ENCODE results near the gene CYP27A1. TPM values are rescaled to one million over a fixed set of nuclear protein-coding genes. Genes with fewer than 3 reads are reported as not detected.

The CYP27A1 gene
- total and polyA plus RNA-seq, 2 of the 8 experiments (the other 6 are each of a cell fraction or from before 2014, with no cell fraction given), result 5.4 to 14.7 TPM

DNA sequence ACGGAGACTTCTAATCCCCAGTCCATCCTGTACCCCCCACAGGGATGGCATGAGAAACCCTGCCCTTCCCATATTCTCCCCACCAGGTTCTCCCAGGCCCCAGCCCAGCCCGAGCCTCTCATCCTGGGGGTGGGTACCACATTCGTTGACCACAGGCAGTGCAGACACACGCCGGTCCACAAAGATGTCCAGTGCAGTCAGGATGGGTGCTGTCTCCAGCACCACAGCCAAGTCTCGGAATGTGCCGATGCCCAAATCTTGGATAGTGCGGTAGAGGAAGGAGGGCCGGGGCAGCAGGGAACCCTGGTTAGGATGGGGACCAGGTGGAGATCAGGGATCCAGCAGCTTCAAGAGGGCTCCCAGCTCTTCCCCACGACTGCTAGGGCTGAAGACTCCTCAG is 44.8 kb downstream of the CYP27A1 start:
- Histone ChIP-seq H3K23me2 (ENCODE audit: low read depth, low read length) (peaks cover 2% of the 10 kb centered on the region; the same call in 1 of the 2 replicates), H3K4ac (replicated peaks; ENCODE audit: insufficient read length, low read depth, low read length) (no peak overlapping the region), H2BK15ac (ENCODE audit: low read length) (no peak overlapping the region), H2BK12ac (ENCODE audit: low read depth, low read length) (no peak overlapping the region), H2BK120ac (replicated peaks; ENCODE audit: low read depth, low read length) (no peak overlapping the region), H4K20me1 (replicated peaks in 1 of 2; ENCODE audit: control insufficient read depth in 1 of 2, insufficient read depth in 2 of 2, low read length in 2 of 2) (no peaks in the 10 kb centered on the region), H3K36me3 (ENCODE audit: control insufficient read depth in 2 of 4, insufficient read depth in 4 of 4, low read length in 3 of 4) (no peaks in the 10 kb centered on the region), H2AK5ac (ENCODE audit: low read depth, low read length) (no peak overlapping the region), H3K14ac (ENCODE audit: insufficient read length) (no peak overlapping the region), H3K27ac (ENCODE audit: low read depth, low read length) (no peak overlapping the region; the same call in 1 of the 2 replicates), H2BK20ac (ENCODE audit: low read length) (no peak overlapping the region), H3K18ac (ENCODE audit: extremely low read depth, low read length) (no peak overlapping the region), H3K79me1 (ENCODE audit: low read depth, low read length) (no peaks in the 10 kb centered on the region; the same call in 1 of the 2 replicates), H3K79me2 (ENCODE audit: control insufficient read depth in 1 of 2, insufficient read depth in 2 of 2, low read length in 2 of 2) (no peaks in the 10 kb centered on the region), H3K9me3 (ENCODE audit: insufficient read depth in 2 of 2, low read depth in 1 of 2, low read length in 1 of 2) (no peaks in the 10 kb centered on the region), H3K56ac (replicated peaks; ENCODE audit: insufficient read length, low read depth, low read length) (no peak overlapping the region), H3K9ac (replicated peaks in 1 of 4; ENCODE audit: extremely low read depth in 1 of 4, low read depth in 3 of 4, low read length in 3 of 4) (no peak overlapping the region), H4K8ac (ENCODE audit: extremely low read depth, insufficient read depth, low read length) (no peak overlapping the region), H4K5ac (ENCODE audit: insufficient read length, low read depth, low read length) (no peak overlapping the region), H2AFZ (ENCODE audit: low read length) (no peak overlapping the region), H3K4me1 (replicated peaks in 1 of 4; ENCODE audit: control insufficient read depth in 3 of 4, insufficient read depth in 4 of 4, low read length in 3 of 4) (no peaks in the 10 kb centered on the region; a peak in 1 of 7 replicates), H4K91ac (replicated peaks; ENCODE audit: insufficient read length, low read length) (no peak overlapping the region), H3K27me3 (replicated peaks in 1 of 4; ENCODE audit: control insufficient read depth in 3 of 4, extremely low read depth in 1 of 4, insufficient read depth in 3 of 4, low read length in 3 of 4) (0 out of 7 replicates have a peak, but pooled peaks cover 0 to 2% (median 0%) of the 10 kb centered on the region in 4 experiments), H3K4me2 (ENCODE audit: insufficient read depth in 1 of 2, low read depth in 2 of 2, low read length in 2 of 2) (no peak overlapping the region), H2BK5ac (ENCODE audit: low read depth, low read length) (no peak overlapping the region), H3K23ac (ENCODE audit: insufficient read length) (no peak overlapping the region), H3K4me3 (ENCODE audit: extremely low read depth in 1 of 4, insufficient read depth in 2 of 4, low read depth in 3 of 4, low read length in 4 of 4) (no peak overlapping the region)
- 86% methylated on average over 10 of the region's 10 CpGs; no CpG with 5 or more reads in 1 of the 2 experiments for WGBS, 2 experiments (ENCODE audit: extremely low coverage in 1 of 2, insufficient coverage in 1 of 2, insufficient read length in 1 of 2, insufficient replicate concordance in 2 of 2, low coverage in 1 of 2, low lambda C conversion rate in 2 of 2, missing lambda C conversion rate in 1 of 2)
- FAIRE-seq, result no peak
- ChIA-PET CTCF (ENCODE audit: partially characterized antibody) (interaction anchor here (1.3 to 2.5 kb wide), 2 partner anchors 10 to 25 kb away, joined by 4 to 7 read pairs; no protein-coding TSS in a partner anchor), POLR2A (ENCODE audit: partially characterized antibody) (interaction anchor here (0.6 to 2.3 kb wide), 2 partner anchors 11 to 154 kb away, joined by 3 to 5 read pairs; no protein-coding TSS in a partner anchor)
- DNase-seq (ENCODE audit: low read depth in 1 of 2, low spot score in 2 of 2), result no peak
- TF ChIP-seq TEAD4 (IDR thresholded peaks at IDR 0.05; ENCODE audit: low read depth, low read length) (no peak), MAFK (IDR thresholded peaks at IDR 0.05; ENCODE audit: low read depth, low read length) (no peak), TBP (IDR thresholded peaks at IDR 0.05; ENCODE audit: low read depth, low read length) (no peak), HDAC2 (IDR thresholded peaks at IDR 0.05; ENCODE audit: borderline replicate concordance in 1 of 2, low read depth in 2 of 2, low read length in 2 of 2) (no peak), EGR1 (IDR thresholded peaks at IDR 0.05; ENCODE audit: borderline replicate concordance, low read depth, low read length) (no peak), SP1 (IDR thresholded peaks at IDR 0.05; ENCODE audit: low read depth, low read length) (no peak), SIX5 (IDR thresholded peaks at IDR 0.05; ENCODE audit: low read depth, low read length) (no peak)
- TF ChIP-seq, protein P1, sequence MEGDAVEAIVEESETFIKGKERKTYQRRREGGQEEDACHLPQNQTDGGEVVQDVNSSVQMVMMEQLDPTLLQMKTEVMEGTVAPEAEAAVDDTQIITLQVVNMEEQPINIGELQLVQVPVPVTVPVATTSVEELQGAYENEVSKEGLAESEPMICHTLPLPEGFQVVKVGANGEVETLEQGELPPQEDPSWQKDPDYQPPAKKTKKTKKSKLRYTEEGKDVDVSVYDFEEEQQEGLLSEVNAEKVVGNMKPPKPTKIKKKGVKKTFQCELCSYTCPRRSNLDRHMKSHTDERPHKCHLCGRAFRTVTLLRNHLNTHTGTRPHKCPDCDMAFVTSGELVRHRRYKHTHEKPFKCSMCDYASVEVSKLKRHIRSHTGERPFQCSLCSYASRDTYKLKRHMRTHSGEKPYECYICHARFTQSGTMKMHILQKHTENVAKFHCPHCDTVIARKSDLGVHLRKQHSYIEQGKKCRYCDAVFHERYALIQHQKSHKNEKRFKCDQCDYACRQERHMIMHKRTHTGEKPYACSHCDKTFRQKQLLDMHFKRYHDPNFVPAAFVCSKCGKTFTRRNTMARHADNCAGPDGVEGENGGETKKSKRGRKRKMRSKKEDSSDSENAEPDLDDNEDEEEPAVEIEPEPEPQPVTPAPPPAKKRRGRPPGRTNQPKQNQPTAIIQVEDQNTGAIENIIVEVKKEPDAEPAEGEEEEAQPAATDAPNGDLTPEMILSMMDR (IDR thresholded peaks at IDR 0.05; ENCODE audit: control extremely low read depth in 1 of 3, insufficient read depth in 1 of 3, low read depth in 1 of 3, low read length in 3 of 3), result no peak
- TF ChIP-seq, protein P2, sequence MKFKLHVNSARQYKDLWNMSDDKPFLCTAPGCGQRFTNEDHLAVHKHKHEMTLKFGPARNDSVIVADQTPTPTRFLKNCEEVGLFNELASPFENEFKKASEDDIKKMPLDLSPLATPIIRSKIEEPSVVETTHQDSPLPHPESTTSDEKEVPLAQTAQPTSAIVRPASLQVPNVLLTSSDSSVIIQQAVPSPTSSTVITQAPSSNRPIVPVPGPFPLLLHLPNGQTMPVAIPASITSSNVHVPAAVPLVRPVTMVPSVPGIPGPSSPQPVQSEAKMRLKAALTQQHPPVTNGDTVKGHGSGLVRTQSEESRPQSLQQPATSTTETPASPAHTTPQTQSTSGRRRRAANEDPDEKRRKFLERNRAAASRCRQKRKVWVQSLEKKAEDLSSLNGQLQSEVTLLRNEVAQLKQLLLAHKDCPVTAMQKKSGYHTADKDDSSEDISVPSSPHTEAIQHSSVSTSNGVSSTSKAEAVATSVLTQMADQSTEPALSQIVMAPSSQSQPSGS (IDR thresholded peaks at IDR 0.05; ENCODE audit: low read length), result no peak
